Measurements from ENCODE around the gene GLIS2. TPM values are rescaled to one million over a fixed set of nuclear protein-coding genes. Genes with fewer than 3 reads are reported as not detected.
A peak's percentile ranks its signal among the peaks of the same experiment; 100 is the strongest.

Gene GLIS2
- polyA plus RNA-seq, 3 donors, result 29.1 to 51.0 (median 46.0) TPM

GRCh38 chr16:4373909-4374742 is 58.3 kb downstream of the GLIS2 start:
- DNase-seq (ENCODE audit: extremely low read depth in 1 of 11, low read depth in 9 of 11, low spot score in 4 of 11), result peak in 5 of 11 donors; percentile 61 to 86 (median 77)

DNA sequence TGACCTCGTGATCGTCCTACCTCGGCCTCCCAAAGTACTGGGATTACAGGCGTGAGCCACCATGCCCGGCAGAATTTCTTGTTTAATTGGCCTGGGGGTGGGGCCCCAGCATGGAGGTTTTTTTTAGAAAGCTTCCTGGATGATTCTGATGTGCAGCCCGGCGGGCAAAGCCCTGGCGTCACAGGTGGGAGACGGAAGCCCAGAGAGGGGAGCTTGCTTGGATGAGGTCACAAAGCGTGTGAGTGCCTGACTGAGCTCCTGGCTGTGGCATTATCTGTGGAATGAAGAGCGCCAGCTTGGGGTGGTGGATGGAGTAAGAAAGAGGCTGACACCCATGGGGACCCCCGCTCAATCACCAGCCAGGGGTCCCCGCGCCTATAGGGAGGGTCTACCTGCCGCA is 59.9 kb downstream of the GLIS2 start:
- no peak for DNase-seq (ENCODE audit: extremely low read depth in 1 of 11, low read depth in 9 of 11, low spot score in 4 of 11)

GRCh38 chr16:4376126-4376892 is 60.4 kb downstream of the GLIS2 start:
- no peak for DNase-seq (ENCODE audit: extremely low read depth in 1 of 11, low read depth in 9 of 11, low spot score in 4 of 11)

DNA sequence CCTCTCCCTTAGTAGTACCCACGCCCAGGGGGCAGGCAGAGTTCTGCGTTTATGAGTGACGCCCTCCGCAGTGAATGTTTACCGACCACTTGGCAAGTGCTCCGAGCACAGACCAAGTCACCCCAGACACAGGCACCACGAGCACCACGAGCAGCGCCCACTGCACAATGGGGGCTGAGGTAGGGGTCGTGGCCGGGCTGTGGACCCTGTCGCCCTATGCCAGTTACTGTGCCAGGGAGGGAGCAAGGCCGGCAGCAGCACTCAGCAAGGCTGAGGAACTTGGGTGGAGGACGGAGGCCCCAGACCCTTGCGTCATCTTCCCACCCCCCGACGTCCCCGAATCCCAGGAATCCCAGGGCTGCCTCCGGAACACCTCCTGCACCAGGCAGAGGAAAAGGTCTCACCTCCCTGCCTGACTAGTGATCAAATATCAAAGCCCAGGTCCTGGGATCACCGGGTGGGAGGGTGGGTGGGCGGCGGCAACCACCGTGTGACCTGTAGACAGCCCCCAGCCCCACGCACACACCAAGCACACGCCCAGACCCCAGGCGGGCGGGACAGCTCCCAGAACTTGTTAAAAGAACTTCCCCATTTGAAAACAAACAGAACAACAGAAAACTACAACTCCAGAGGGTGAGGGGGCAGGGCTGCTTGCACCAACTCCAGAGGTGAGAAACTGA is 61.2 kb downstream of the GLIS2 start:
- DNase-seq (ENCODE audit: extremely low read depth in 1 of 11, low read depth in 9 of 11, low spot score in 4 of 11), result no peak

DNA sequence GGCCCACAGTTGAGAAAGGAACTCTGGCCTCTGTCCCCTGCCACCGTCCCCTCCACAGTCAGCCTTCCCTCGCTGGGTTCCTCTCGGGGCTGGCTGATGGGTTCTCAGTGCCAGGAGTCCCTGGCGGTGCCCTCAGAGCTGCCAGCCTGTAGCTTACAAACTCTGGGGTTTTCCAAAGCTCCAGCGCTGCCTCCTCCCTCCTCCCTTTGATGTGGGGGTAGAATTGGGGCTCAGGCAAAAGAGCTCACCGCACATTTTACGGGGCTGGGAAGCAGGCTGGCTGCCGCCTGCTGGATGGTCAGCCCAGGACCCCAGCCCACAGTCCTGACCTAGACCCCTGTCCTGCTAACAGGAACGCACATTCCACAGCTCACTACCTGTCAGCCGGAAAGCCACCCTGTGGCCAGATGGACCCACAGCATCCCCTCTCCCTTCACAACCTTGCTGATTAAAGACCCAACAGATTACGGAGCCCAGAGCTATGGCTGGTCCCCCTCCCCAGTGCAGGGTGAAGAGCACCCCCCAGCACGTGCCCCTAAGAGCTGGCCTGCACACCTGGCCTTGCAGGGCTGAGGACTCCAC is 61.8 kb downstream of the GLIS2 start:
- DNase-seq (ENCODE audit: extremely low read depth in 1 of 11, low read depth in 9 of 11, low spot score in 4 of 11), result no peak

- DNase-seq (ENCODE audit: extremely low read depth in 1 of 11, low read depth in 9 of 11, low spot score in 4 of 11), result no peak
Measured at GRCh38 chr16:4378161-4378666, 62.3 kb downstream of the GLIS2 start.

GRCh38 chr16:4378999-4379690 is 63.3 kb downstream of the GLIS2 start:
- no peak for DNase-seq (ENCODE audit: extremely low read depth in 1 of 11, low read depth in 9 of 11, low spot score in 4 of 11)

- DNase-seq (ENCODE audit: extremely low read depth in 1 of 11, low read depth in 9 of 11, low spot score in 4 of 11), result peak in 2 of 11 donors; percentile 66 to 72
Measured at GRCh38 chr16:4380119-4381063, 64.5 kb downstream of the GLIS2 start.

GRCh38 chr16:4381072-4381934 is 65.4 kb downstream of the GLIS2 start:
- no peak for DNase-seq (ENCODE audit: extremely low read depth in 1 of 11, low read depth in 9 of 11, low spot score in 4 of 11)

GRCh38 chr16:4381935-4382794 is 66.3 kb downstream of the GLIS2 start:
- no peak for DNase-seq (ENCODE audit: extremely low read depth in 1 of 11, low read depth in 9 of 11, low spot score in 4 of 11)

DNA sequence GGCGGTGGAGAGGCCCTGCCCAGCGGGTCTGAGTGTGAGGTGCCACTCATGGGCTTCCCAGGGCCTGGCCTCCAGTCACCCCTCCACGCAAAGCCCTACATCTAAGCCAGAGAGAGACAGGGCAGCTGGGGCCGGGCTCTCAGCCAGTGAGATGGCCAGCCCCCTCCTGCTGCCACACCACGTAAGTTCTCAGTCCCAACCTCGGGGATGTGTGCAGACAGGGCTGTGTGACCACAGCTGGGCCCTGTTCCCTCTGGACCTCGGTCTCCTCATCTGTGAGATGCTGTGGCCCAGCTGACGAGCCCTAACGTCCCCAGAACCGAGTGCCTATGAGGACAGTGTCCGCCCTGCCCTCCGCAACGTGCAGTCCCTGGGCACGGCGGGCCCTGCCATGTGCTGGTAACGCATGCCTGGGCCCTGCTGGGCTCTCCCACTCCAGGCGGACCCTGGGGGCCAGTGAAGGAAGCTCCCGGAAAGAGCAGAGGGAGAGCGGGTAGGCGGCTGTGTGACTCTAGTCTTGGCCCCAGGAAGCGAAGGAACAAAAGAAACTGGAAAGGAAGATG is 67.0 kb downstream of the GLIS2 start:
- no peak for DNase-seq (ENCODE audit: extremely low read depth in 1 of 11, low read depth in 9 of 11, low spot score in 4 of 11)

- no peak for DNase-seq (ENCODE audit: extremely low read depth in 1 of 11, low read depth in 9 of 11, low spot score in 4 of 11)
Measured at GRCh38 chr16:4383591-4384444, 68.0 kb downstream of the GLIS2 start.

GRCh38 chr16:4384509-4384942 is 68.7 kb downstream of the GLIS2 start:
- DNase-seq (ENCODE audit: extremely low read depth in 1 of 11, low read depth in 9 of 11, low spot score in 4 of 11), result no peak

GRCh38 chr16:4385066-4385788 is 69.4 kb downstream of the GLIS2 start:
- DNase-seq (ENCODE audit: extremely low read depth in 1 of 11, low read depth in 9 of 11, low spot score in 4 of 11), result no peak
